Stimulated activated CD4-positive, alpha-beta T cell treated with anti-CD3 and anti-CD28 coated beads, Interleukin-2, amount 100 ng/mL, for 24 hours (primary cell): ENCODE measurements around the gene GSG1L.

Experiments used
- DNase-seq, 2 donors: peaks; one replicate each; pipeline ENCODE4 v3.0.0-alpha.2; 2020

Gene GSG1L

DNA sequence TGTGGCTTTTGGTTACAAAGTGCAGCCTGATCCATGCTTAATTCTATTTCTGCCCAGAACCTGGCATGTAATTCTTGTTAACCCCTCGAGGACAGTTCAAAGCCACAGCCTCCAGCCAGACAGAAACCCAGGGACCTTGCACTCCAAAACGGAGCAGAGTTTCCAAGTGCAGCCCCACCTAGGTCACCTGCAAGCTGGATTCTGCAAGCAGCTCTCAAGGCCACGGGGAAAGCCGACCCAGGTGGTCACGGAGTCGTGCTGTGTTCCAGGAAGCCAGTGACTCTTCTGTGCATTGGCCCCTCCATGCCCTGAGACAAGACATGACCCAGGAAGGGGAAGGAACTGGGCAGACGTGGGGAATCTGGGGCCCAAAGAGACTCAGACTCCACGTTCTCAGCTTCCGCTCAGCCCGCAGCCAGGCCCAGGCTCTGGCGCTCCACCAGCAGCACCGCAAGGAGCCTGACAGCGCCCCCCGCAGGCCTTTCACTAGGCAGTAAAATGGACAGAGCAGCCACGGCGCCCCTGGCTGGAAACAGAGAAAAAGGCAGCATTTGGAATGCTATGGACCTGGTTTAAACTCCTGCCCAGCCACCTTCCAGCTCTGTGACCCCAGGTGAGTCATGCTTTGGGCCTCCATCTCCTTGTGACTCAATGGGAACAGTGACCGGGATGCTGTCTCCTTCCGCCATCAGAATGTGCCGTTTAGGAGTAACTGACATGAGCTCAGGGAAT is 27.3 kb upstream of the GSG1L start:
- no peak for DNase-seq

DNA sequence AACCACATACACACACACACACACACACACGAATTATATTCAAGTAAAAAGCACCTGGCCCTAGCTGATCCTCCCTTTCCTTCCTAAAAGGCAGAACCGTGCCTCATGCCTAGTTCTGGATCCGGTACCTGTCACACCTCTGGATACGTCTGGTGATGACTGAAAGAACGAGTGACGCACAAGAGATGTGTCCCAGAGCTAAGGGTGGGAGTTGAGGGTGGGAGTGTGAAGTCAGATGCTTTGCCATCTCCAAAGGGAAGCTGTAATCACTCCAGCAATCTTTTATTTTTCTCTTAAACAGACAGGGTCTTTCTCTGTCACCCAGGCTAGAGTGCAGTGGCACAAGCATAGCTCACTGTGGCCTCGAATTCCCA is 26.5 kb upstream of the GSG1L start:
- no peak for DNase-seq

DNA sequence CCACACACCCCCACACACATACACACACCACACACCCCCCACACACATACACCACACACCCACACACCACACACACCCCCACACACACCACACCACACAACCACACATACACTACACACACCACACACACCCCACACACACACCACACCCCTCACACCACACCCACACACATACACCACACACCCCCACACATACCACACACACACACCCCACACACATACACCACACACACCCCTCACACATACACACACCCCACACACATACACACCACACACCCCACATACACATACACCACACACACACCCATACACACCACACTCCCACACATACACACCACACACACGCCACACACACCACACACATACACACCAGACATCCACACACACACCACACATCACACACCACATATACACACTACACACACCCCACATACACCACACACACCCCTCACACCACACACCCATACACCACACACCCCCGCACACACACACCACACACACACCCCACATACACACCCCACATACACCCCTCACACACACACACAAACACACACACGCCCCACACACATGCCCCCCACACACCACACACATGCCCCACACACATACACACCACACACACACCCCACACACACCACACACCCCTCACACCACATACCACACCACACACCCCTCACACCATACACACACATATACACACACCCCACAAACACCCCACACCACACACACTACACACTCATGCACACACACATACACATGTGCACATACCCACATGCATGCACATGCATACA is 25.9 kb upstream of the GSG1L start:
- DNase-seq = no peak

DNA sequence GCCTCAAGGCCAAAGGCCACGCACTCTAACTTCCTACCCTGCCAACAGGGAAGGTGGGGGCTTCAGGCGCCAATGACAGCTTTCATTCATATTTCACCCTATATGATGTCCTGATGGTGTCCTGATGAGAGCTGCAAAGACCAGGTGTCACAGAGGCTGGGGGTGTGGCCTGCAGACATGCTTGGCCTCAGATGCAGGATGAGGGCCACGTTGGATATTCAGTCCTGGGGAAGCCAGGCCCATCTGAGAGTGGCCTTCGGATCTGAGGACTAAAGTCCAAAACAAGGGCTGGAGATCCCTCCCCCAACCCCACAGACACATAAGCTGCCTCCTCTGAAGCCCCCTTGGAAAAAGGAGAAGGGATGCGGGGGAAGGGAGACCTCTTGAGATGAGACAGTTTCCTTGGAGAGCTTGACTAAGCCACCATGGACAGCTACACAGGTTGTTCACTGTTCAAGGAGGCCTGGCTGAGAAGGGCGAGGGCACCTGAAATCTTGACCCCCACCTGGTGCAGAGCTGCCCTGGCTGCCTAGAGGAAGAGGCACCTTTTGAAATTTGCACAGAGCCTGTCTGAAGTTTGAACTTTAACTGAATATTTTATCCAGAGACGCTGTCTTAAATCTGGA is 24.3 kb upstream of the GSG1L start:
- no peak for DNase-seq

DNA sequence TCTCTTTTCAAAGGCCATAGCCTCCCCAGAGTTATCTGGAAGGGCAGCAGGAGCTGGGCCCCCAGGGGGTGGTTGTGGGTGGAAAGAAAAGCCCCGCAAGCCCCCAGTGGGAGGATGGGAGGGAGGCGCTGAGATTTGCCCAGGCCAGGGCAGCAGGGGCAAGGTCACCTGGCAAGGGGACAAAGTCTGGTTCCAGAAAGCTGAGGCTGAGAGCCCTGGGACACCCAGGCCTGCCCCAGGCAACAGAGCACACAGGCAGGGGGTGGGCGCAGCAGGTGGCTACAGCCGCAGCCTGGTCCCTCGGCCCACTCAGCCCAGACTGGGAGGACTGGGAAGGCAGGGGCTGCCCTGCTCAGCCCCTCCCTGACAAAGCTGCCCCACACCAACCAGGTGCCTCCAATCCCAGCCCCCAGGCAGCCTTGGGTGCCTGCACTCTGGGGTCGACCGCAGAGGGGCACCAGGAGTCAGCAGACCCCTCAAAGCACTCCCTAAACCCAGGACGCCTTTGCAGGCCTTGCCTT is 23.7 kb upstream of the GSG1L start:
- no peak for DNase-seq

DNA sequence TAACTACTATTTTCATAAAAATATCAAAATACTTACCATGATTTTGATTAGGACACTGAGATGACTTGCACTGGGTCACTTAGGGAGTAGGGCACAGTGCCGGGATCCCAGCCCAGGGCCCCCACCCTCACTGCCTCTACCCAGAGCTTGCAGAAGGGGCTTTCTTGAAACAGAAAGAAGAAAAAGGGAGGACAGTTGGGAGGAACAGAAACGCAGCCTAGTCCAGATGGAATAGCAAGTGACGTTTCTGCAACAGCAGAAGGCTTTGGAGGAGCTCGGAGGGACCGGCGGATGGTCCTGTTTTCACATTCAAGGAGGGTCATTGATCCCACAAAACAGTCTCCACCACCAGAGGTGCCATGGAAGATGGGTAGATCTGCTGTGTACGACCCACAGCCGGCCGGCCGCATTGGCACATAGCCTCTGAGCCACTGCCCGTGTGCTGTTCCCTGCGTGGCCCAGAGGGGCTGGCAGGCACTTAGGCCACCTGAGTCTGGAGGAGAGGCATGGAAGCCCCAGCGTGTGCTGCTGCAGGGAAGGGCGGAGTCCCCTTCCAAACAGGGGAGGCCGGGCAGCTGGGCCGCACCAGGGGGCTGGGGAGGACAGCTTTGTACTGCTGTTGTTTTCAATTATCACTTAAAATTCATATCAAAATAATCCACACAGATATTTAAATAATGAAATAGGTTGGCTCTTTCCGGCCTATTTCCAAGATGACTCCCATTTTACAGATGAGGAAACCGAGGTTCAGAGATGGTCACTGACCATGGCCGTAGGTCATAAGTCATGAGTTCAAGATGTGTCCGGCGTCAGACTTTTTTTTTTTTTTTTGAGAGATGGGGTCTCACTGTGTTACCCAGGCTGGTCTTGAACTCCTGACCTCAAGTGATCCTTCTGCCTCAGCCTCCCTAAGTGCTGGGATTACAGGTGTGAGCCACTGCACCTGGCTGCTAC is 22.9 kb upstream of the GSG1L start:
- no peak for DNase-seq

DNA sequence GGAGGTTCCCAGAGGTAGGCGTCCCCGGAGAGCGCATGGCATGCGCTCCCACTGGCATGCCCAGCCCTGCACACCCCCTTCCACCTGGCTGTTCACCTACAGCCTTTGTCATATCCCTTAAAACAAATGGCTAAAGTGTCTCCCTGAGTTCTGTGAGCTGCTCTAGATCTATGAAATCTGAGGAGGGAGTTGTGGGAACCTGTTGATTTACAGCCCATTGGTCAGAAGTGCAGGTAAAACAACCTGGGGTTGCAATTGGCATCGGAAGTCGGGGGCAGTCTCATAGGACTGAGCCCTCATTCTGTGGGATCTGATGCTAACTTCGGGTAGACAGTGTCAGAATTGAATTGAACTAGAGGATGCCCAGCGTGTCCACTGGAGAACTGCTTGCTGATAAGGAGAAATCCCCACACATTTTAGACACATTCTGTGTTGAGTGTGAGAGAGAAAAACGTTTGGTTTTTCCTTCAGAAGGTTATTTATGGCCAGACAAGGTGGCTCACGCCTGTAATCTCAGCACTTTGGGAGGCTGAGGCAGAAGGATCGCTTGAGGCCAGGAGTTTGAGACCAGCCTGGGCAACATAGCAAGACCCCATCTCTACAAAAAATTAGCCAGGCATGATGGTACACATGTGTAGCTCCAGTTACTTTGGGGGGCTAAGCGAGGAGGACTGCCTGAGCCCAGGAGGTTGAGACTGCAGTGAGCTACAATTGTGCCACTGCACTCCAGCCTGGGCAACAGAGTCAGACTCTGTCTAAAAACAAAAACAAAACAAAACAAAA is 22.1 kb upstream of the GSG1L start:
- no peak for DNase-seq

DNA sequence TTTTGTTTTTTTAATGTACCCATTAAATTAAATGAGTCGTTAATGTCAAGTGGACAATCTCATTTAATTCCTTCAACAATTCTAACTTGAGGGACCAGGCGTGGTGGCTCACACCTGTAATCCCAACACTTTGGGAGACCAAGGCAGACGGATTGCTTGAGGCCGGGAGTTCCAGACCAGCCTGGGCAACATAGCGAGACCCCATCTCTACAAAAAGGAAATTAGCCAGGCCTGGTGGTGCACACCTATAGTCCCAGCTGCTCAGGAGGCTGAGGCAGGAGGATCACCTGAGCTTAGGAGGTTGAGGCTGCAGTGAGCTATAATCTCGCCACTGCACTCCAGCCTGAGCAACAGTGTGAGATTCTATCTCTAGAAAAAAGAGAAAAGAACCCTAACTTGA is 20.7 kb upstream of the GSG1L start:
- DNase-seq = no peak

DNA sequence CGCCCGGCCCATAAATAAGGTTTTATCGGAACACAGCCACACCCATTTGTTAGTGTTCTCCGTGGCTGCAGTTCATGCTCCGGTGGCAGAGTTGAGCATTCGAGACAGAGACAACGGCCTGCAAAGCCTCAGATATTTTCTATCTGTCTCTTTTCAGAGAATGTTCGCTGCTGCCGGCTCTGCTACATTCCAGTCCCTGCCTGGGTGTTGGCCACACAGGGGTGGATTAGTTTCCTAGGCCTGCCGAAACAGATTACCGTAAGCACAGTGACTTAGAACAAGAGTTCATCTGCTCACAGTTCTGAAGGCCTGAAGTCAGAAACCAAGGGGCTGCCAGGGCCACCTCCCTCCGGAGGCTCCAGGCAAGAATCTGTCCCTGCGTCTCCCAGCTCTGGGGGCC is 19.1 kb upstream of the GSG1L start:
- DNase-seq = no peak

DNA sequence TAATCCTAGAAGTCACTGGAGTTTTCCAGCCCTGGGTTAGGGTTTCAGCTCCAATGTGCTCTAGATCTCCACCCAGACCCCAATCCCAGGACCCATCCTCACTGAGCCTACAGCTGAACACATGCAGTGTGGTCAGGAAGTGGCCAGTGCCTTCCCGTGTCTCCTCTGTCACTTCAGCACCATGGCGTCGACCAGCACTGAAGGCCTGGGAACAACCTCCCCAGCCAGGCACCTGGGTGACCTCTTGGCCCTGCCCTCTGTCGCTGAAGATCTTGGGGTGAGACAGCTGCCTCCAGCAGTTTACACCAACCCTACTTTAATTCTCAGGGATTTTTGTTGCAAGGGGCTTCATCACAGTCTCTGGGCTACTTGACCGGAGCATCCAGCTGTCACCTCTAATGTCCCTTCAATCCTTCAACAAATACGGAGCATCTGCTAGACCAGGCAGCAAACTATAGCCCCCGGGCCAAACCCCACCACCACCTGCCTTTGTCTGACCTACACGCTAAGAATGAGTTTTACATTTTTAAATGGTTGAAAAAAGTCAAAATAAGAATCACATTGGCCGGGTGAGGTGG is 18.0 kb upstream of the GSG1L start:
- no peak for DNase-seq

DNA sequence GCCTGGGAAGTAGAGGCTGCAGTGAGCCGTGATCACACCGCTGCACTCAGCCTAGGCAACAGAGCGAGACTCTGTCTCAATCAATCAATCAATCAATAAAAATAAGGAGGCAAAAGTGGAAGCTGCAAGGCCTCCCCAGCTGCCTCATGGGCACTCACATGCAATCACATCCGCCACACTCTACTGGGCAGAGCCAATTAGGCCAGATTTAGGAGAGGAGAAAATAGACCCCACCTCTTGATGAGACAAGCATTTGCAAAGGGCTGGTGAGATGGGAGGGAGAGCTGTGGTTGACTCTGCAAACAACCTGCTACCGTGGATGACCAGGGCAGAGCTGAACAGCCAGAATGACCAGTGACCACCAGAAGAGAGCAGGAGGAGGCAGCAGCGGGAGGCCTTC is 14.7 kb upstream of the GSG1L start:
- no peak for DNase-seq

DNA sequence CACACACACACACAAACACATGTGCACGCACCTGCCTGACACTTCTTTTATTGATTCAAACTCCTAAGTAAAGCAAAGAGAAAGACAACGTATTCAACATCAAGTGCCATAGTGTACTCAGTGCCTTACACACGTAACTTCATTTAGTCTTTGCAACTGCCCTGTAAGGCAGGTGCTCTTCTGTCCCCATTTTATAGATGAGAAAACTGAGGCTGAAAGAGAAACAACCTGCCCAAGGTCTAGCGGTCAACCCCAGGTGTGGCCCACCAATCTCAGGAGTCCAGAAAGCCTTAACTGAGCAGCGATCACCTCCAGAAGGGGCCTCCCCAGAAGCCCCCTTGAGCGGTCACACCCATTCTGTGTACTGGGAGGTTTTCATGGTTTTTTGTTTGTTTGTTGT is 10.3 kb upstream of the GSG1L start:
- DNase-seq = no peak

DNA sequence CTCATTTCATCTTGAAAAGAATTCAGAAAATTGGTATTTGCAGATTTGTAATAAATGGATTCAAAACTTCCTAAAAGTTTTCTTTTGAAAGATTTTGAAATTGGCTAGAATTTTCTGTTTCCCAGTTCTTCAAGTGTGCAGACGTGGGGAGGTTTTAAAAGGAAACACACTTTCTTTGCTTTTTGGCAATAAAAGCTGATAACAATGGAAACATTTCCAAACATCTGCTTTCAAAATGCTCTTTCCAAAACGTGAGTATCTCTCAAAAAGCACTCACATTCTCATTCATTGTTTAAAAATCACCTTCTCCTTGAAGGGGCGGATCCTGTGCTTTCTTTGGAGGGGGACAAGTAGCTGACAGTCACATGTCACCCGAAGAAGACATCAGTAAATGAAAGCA is 8.6 kb upstream of the GSG1L start:
- DNase-seq = no peak

DNA sequence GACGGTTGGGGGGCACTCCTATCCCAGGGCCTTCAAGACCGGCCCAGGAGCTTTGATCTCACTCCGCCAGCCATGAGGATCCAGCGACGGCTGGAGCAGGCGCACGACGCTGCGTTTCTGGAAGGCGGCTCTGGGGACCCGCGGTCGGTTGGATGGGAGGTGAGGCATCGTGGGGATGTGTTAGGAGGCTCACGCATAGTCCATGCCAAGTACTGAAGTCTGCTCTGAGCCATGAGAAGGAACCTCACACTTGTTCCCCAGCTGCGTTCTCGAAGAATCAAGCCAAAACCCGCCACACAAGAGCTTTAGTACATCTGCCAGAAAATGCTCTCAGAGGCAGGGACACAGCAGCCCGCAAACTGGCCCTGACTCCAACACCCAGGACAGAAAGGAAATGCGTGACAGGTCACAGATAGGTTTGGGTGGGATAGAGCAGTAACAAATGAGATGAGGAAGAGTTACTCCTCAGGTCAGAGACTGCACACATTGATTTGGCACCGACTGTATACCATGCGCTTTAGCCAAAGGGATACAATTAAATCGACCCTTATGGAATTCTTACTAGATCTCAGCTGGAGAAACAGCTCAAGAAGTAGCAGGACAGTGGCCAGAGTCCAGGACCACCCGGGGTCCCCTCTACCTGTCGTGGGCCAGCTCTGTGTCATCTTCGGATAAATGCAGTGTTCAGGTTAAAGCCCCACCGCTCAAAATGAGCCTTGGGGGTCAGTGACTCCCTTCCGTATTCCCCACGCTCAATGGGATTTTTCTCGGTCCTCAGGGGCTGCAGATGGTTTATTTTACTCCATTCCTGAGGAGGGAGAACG is 6.7 kb upstream of the GSG1L start:
- DNase-seq = no peak

DNA sequence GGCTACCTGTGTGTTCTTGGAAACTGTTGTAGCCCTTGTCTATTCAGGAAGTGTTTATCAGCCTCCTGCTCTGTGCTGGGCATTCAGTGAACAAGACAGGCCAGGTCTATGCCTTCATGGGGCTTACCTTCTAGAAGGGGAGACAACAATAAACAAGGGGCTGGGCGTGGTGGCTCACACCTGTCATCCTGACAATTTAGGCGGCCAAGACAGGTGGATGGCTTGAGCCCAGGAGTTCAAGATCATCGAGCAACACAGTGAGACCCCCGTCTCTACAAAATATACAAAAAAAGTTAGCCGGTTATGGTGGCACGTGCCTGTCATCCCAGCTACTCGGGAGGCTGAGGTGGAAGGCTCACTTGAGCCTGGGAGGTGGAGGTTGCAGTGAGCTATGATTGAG is 5.5 kb upstream of the GSG1L start:
- DNase-seq = no peak

DNA sequence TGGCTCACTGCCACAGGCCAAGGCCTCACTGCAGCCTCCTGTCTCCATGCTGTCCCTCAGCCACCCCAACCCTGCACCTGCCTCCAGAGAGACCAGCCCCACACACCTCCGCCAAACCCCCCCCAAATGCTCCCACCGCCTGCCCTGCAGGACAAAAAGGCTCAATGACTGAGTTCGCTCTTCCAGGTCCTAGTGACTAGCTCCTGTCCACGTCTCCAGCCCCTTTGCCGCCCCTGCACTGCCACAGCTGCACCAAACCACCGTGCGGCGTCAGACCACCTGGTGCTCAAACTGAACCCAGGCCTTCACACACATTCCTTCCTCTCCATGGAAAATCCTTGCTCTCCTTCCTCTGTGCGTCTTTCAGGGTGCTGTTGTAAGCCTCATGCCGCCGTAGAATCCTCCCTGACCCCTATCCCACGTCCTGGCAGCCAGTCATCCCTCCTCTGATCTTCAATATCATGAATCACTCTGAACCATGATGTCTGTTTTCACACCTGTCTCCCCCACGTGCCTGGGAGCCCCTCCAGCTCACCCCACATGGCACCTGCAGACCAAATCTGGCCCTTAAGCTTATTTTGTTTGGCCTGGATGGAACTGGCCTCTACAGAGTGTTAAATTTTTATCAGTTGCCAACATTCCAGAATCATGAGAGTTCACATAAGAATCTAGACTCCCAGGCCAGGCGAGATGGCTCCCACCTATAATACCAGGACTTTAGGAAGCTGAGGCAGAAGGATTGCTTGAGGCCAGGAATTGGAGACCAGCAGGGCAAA is 4.3 kb upstream of the GSG1L start:
- DNase-seq = no peak

DNA sequence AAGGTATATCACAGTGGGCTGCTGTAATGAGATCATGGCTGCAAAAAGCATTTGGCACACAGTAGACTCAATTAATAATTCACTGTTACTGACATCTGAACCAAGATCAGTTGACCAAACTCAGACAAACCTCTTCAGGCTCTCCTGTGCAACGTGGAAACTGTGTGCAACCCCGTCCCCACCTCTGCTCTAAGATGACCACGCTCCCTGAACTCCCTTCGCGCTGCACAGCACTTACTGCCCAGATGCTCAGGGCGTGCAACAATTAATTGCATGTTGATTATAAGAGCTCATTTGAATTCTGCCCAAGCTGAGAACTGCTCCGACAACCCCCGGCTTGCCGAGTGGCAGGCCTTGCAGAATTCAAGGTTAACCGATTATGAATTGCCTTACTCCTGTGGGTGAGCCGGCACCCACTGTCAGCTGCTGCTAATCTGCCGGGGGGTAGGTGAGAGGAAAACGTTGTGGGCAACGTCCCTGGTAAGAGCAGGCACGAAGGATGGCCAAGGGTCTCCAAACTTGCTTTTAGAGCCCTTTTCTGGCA is 1.3 kb upstream of the GSG1L start:
- DNase-seq = no peak

DNA sequence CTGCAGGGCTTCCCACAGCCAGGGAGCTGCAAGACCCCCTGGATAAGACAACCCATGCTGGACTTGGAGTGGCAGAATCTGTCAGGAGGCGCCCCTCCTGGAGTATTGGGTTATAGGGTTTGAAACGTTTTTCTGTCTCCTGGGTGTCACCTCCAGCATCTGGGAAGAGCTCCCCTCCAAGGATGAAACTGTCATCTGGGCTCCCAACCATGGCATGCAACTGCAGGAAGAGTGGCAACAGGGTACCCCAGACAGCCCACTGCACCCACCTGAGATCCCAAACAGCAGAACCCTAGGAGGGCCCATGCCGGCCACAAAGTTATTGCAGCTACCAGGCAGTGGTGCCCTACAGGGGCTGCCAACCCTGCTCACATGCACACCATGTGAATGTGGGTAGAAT is 636 bp upstream of the GSG1L start:
- no peak for DNase-seq

DNA sequence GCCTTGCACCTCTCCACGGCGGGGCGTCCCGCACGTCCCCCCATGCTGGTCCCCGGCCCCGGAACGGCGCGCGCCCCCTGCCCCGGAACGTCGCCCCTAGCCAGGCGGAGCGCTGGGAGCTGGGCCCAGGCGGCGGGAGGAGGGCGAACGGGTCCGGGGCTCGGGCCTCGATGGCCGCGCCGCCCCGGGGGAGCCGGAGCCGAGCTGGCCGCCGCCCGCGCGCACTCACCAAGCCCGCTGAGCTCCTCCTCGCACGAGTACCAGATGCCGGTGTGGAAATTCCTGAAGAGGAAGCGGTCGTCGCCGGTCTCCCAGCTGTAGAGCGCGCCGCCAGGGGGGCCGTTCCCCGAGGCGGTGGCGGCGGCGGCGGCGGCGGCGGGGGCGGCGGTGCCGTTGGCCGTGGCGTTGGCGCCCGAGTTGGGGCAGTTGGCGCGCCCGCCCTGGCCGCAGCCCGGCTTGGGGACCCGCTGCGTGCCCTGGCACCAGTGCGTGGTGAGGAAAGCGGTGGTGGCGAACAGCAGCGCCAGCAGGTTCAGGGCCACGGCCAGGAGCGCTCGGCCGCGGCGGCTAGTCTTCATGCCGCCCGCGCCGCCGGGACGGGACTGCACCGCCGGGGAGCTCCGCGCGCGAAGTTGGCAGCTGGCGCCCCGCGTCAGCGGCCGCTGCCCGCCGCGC is 530 bp downstream of the GSG1L start:
- peak in 1 of 2 donors; percentile 26 for DNase-seq
